Measurements from ENCODE around the gene AURKAIP1. TPM values are rescaled to one million over a fixed set of nuclear protein-coding genes. Genes with fewer than 3 reads are reported as not detected.
A peak's percentile ranks its signal among the peaks of the same experiment; 100 is the strongest.

The AURKAIP1 gene
- total and polyA plus RNA-seq, 9 of the 15 experiments (the other 6 are each of a cell fraction or from before 2014, with no cell fraction given), result 7.8 to 478 (median 92.0) TPM

GRCh38 chr1:1349256-1350012, 25.6 kb downstream of the AURKAIP1 start, which contains the start of gene DVL1 (continued):
- TF ChIP-seq VEZF1 (CRISPR knock-in tag; IDR thresholded peaks at IDR 0.05) (peak; percentile 86), ZBTB11 (CRISPR knock-in tag; IDR thresholded peaks at IDR 0.05) (peak in 2 of 3 experiments; percentile 47 to 85; a peak in 3 of 6 replicates), XRCC3 (IDR thresholded peaks at IDR 0.05) (no peak), DDX20 (tag; IDR thresholded peaks at IDR 0.05; ENCODE audit: low read depth) (no peak), SUPT5H (IDR thresholded peaks at IDR 0.05) (no peak), ZNF717 (CRISPR knock-in tag; IDR thresholded peaks at IDR 0.05) (no peak), ZNF592 (IDR thresholded peaks at IDR 0.05) (peak; percentile 53; the same call in 1 of the 2 replicates), SMAD4 (CRISPR knock-in tag; conservative IDR thresholded peaks at IDR 0.05) (peak; percentile 82), KAT7 (CRISPR knock-in tag; IDR thresholded peaks at IDR 0.05; ENCODE audit: borderline replicate concordance) (no peak), NFE2 (IDR thresholded peaks at IDR 0.05; ENCODE audit: low read depth) (no peak), POLR3G (IDR thresholded peaks at IDR 0.05; ENCODE audit: extremely low read depth, insufficient read length, insufficient replicate concordance) (no peak)

Measured in K562 (cell line).